Fibroblast of lung (primary cell): ENCODE measurements around the gene LUZP4.

Experiments used
- EZH2 ChIP-seq: IDR thresholded peaks from 2 replicates; pipeline ENCODE4 v1.5.1; 2012; ENCODE audit warnings: low read length, control low read depth, mild to moderate bottlenecking; ENCODE audit errors: missing control alignments
- TF ChIP-seq, protein P1 (sequence below), 2 donors: IDR thresholded peaks in 1 of 2; conservative IDR thresholded peaks in 1 of 2; 1 replicate in 1 of 2; 2 replicates in 1 of 2; pipeline ENCODE4 v1.5.1; 2011 to 2012; ENCODE audit warnings: low read length in 2 of 2, control low read depth in 1 of 2, inconsistent platforms in 1 of 2, low read depth in 1 of 2, mild to moderate bottlenecking in 1 of 2

DNA sequence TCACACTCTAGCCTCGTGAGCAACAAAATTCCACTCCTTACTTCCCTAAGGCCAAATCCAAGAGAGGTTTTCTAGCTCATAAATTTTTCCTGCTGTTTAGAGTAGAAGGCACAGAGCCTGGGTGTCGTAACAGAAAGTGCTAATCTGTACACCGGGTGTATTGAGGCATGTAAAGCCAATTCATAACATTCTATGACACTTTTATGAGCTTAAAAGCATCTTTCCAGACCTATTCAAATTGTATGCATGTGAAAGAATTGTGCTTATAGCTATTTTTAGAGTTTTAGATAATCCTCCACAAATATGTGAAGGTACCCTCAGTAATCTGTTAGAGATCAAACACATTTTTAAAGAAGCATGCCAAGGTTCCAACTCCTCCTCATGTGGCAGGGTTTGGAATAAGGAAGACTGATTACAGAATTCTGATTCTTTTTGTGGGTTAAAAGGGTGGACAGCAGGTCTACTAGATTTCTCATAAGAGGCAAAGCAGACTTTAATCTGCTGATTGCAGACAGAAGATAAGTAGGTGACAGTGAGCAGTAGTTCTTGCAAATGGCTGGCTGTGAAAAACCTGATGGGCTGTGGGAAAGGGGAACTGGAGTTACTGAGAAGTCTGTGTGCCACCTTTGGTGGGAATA, 30.2 kb upstream of the LUZP4 start:
- TF ChIP-seq, protein P1, sequence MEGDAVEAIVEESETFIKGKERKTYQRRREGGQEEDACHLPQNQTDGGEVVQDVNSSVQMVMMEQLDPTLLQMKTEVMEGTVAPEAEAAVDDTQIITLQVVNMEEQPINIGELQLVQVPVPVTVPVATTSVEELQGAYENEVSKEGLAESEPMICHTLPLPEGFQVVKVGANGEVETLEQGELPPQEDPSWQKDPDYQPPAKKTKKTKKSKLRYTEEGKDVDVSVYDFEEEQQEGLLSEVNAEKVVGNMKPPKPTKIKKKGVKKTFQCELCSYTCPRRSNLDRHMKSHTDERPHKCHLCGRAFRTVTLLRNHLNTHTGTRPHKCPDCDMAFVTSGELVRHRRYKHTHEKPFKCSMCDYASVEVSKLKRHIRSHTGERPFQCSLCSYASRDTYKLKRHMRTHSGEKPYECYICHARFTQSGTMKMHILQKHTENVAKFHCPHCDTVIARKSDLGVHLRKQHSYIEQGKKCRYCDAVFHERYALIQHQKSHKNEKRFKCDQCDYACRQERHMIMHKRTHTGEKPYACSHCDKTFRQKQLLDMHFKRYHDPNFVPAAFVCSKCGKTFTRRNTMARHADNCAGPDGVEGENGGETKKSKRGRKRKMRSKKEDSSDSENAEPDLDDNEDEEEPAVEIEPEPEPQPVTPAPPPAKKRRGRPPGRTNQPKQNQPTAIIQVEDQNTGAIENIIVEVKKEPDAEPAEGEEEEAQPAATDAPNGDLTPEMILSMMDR (conservative IDR thresholded peaks at IDR 0.05 in 1 of 2, IDR thresholded peaks at IDR 0.05 in 1 of 2; ENCODE audit: low read depth in 1 of 2, low read length in 2 of 2), result no peak
- TF ChIP-seq EZH2, result no peak
